Stimulated activated CD4-positive, alpha-beta T cell treated with anti-CD3 and anti-CD28 coated beads, Interleukin-2, amount 100 ng/mL, for 24 hours (primary cell): ENCODE data around the gene MED13L.

Source experiments
- DNase-seq, 2 donors: peaks; one replicate each; pipeline ENCODE4 v3.0.0-alpha.2; 2020

The MED13L gene

GRCh38 chr12:116207274-116207673 is 70.2 kb downstream of the MED13L start:
- no peak for DNase-seq

GRCh38 chr12:116206828-116207227 is 70.7 kb downstream of the MED13L start:
- DNase-seq, result no peak

GRCh38 chr12:116204785-116205184 is 72.7 kb downstream of the MED13L start:
- DNase-seq, result no peak

GRCh38 chr12:116204169-116204568 is 73.3 kb downstream of the MED13L start:
- DNase-seq, result no peak

- no peak for DNase-seq
These were observed 74.6 kb downstream of the MED13L start for GRCh38 chr12:116202940-116203339.

- no peak for DNase-seq
These were observed 75.1 kb downstream of the MED13L start for GRCh38 chr12:116202433-116202832.

GRCh38 chr12:116201908-116202307 is 75.6 kb downstream of the MED13L start:
- DNase-seq, result no peak

GRCh38 chr12:116201359-116201758 is 76.1 kb downstream of the MED13L start:
- no peak for DNase-seq

GRCh38 chr12:116200812-116201211 is 76.7 kb downstream of the MED13L start:
- no peak for DNase-seq

- DNase-seq, result no peak
These were observed 78.3 kb downstream of the MED13L start for GRCh38 chr12:116199160-116199706.

GRCh38 chr12:116196752-116197718 is 80.5 kb downstream of the MED13L start:
- DNase-seq, result no peak

- no peak for DNase-seq
These were observed 81.3 kb downstream of the MED13L start for GRCh38 chr12:116196226-116196625.

GRCh38 chr12:116194935-116195431 is 82.5 kb downstream of the MED13L start:
- peak; percentile 58 to 67 for DNase-seq

GRCh38 chr12:116189692-116190091 is 87.8 kb downstream of the MED13L start:
- no peak for DNase-seq

GRCh38 chr12:116188581-116188980 is 88.9 kb downstream of the MED13L start:
- no peak for DNase-seq

- no peak for DNase-seq
These were observed 90.4 kb downstream of the MED13L start for GRCh38 chr12:116187151-116187511.

- no peak for DNase-seq
These were observed 90.9 kb downstream of the MED13L start for GRCh38 chr12:116186482-116187150.

GRCh38 chr12:116184763-116185162 is 92.7 kb downstream of the MED13L start:
- DNase-seq, result no peak

- no peak for DNase-seq
These were observed 93.8 kb downstream of the MED13L start for GRCh38 chr12:116183741-116184141.

GRCh38 chr12:116182359-116183063 is 95.0 kb downstream of the MED13L start:
- DNase-seq, result no peak

GRCh38 chr12:116180448-116180847 is 97.0 kb downstream of the MED13L start:
- DNase-seq, result no peak

GRCh38 chr12:116179384-116179783 is 98.1 kb downstream of the MED13L start:
- DNase-seq, result no peak

GRCh38 chr12:116177017-116177416 is 100.5 kb downstream of the MED13L start:
- no peak for DNase-seq
